GM13977 (cell line): Measurements from ENCODE around the gene SCAF8.

ENCODE experiments used
- DNase-seq: peaks from one replicate; pipeline ENCODE4 v3.0.0; 2012; ENCODE audit warnings: low spot score
- in situ Hi-C: fragments of 300-500 bp; cut with MboI; formaldehyde crosslinking; loops from one replicate; pipeline ENCODE4 v1.12.0; 2022; ENCODE audit warnings: low sequenced_read_pairs, low pct_unique_long_range_greater_than_20kb, mixed read lengths, inconsistent platforms; ENCODE audit not compliant: unreplicated experiment
- TF ChIP-seq, protein P1 (sequence below): IDR thresholded peaks from 2 replicates; pipeline ENCODE4 v1.5.1; 2012; ENCODE audit warnings: mild to moderate bottlenecking, control low read depth; ENCODE audit not compliant: insufficient read depth; ENCODE audit errors: extremely low read depth, missing control alignments

Gene SCAF8

GRCh38 chr6:154696661-154697060 lies 36.6 kb upstream of the SCAF8 start:
- in situ Hi-C loops, result loop anchor here (25.0 kb wide), 1 partner anchor 566 kb away; the partner anchor contains the start of gene CLDN20
- no peak for DNase-seq
- TF ChIP-seq, protein P1, sequence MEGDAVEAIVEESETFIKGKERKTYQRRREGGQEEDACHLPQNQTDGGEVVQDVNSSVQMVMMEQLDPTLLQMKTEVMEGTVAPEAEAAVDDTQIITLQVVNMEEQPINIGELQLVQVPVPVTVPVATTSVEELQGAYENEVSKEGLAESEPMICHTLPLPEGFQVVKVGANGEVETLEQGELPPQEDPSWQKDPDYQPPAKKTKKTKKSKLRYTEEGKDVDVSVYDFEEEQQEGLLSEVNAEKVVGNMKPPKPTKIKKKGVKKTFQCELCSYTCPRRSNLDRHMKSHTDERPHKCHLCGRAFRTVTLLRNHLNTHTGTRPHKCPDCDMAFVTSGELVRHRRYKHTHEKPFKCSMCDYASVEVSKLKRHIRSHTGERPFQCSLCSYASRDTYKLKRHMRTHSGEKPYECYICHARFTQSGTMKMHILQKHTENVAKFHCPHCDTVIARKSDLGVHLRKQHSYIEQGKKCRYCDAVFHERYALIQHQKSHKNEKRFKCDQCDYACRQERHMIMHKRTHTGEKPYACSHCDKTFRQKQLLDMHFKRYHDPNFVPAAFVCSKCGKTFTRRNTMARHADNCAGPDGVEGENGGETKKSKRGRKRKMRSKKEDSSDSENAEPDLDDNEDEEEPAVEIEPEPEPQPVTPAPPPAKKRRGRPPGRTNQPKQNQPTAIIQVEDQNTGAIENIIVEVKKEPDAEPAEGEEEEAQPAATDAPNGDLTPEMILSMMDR, result no peak

- TF ChIP-seq, protein P1, result no peak
- no peak for DNase-seq
- in situ Hi-C loops, result no loop called here
Measured at GRCh38 chr6:154703124-154703523, 30.1 kb upstream of the SCAF8 start.

DNA sequence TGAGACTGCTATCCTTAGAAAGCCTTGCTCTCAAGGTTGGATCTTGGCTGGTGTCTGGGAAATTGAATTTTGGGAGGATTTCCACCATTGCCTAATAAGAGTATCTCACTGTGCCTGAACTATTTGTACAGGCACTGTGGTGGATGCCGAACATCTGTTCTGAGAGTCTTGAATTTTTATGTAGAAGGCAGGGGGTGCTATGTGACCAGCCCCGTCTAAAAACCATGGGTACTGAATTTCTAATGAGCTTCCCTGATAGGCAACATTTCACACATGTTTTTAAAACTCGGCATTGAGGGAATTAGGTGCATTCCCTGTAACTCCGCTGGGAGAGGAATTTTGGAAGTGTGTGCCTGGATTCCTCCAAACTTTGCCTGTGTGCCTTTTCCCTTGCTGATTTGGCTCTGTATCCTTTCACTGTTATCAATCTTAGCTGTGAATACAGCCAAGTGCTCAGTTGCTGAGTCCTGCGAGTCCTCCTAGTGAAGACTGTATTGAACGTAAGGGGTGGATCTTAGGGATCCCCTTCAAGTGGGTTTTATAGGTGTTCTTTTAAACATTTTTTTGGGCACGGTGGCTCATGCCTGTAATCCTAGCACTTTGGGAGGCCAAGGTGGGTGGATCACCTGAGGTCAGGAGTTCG lies 27.6 kb upstream of the SCAF8 start:
- TF ChIP-seq, protein P1, result no peak
- in situ Hi-C loops, result no loop called here
- DNase-seq, result no peak

DNA sequence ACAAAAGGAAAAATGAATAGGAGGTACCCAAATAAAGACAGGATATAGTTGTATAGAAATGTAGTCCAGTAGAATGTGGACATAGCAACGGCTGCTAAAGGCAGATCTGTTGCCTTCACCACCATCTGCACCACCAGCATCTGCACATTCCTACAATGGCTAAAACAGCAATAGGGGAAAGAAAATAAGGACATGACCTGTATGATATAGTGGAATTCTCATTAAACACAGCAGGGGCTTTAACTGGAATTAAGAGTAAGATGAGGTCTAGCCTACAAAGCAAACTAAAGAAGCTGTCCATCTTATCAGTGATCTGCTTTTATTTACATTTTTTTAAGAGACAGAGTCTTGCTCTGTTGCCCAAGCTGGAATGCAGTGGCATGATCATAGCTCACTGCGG lies 26.8 kb upstream of the SCAF8 start:
- in situ Hi-C loops, result no loop called here
- TF ChIP-seq, protein P1, result no peak
- no peak for DNase-seq

GRCh38 chr6:154709621-154710020 lies 23.6 kb upstream of the SCAF8 start:
- in situ Hi-C loops, result no loop called here
- TF ChIP-seq, protein P1, result no peak
- no peak for DNase-seq

DNA sequence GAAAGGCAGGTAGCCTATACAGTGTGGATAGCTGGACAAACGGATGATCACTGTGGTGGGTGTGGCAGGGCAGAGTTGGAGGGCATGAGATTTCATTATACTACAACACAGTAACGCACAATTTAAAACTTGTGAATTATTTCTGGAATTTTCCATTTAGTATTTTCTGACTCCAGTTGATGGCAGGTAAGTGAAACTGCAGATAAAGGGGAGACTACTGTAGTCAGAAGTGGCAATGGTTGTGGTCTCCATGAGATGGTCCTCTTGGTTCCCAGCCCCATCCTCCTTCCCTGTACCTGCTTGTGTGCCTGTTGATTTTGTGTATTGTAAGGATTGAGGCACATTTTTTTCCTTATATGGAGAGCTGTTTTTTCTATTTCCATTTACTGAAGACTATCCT lies 22.5 kb upstream of the SCAF8 start:
- TF ChIP-seq, protein P1, result no peak
- no peak for DNase-seq
- in situ Hi-C loops, result no loop called here
